ENCODE measurements around the gene CITED4.
A peak's percentile ranks its signal among the peaks of the same experiment; 100 is the strongest.

The CITED4 gene

DNA sequence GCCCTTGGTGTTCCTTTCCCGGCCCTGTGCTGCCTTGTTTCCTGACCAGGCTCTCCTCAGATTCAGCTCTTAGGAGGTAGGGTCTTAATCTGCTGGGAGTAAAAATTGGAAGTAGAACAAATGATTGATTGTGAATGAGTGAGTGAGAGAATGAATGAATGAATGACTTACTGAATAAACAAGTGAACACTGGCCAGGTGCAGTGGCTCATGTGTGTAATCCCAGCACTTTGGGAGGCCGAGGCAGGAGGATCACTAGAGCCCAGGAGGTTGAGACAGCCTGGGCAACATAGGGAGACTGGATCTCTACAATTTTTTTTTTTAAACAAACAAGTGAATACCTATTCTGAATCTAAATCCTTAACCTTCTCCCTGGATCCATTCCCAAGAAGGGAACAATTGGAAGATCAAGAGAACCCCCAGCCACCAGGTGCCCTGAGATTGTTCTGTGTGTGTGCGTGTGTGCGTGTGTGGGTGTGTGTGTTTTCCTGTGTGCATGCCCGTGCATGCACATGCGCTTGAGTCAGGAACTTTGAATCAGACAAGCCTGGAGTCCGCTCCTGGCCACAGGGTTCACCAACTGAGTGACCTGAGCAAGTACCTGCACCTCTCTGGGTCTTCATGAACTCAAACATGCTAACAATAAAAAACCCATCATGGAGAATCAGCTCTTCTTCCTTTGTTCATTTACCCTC, 24.3 kb upstream of the CITED4 start:
- DNase-seq (ENCODE audit: low spot score), result no peak

DNA sequence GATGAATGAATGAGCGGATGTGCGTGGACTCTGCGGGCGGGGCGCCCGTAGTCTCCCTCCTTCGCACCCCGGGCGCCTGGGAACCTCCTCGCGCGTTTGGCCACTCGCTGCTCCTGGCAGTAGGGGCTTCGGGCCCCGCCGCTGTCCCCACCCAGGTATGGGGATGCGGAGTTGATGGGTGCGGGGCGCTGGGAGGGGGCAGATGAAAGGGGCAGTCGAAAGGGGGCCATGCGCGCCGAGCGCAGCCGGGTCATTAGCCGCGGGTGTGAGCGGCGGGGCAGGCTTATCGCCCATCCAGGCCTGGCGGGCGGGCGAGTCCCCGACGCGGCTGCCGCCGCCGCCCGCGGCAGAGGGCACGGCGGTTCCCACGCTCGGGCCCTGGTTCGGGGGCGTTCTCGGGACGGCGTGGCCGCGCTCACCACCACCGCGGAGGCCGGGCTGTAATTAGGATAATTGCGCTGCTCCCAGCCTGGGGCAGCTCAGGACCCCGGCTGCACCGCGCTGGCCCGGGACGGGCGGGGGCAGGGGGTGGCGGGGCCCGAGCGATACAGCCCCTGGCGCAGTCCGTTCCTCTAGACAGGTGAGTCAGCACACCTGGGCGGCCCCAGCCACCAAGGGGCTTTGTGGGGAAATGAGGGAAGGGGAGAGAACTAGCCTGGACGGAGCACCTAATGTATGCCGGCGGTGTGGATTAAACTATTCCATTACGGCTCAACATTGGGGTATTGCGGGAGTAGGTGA, 22.1 kb upstream of the CITED4 start:
- DNase-seq (ENCODE audit: low spot score), result no peak

DNA sequence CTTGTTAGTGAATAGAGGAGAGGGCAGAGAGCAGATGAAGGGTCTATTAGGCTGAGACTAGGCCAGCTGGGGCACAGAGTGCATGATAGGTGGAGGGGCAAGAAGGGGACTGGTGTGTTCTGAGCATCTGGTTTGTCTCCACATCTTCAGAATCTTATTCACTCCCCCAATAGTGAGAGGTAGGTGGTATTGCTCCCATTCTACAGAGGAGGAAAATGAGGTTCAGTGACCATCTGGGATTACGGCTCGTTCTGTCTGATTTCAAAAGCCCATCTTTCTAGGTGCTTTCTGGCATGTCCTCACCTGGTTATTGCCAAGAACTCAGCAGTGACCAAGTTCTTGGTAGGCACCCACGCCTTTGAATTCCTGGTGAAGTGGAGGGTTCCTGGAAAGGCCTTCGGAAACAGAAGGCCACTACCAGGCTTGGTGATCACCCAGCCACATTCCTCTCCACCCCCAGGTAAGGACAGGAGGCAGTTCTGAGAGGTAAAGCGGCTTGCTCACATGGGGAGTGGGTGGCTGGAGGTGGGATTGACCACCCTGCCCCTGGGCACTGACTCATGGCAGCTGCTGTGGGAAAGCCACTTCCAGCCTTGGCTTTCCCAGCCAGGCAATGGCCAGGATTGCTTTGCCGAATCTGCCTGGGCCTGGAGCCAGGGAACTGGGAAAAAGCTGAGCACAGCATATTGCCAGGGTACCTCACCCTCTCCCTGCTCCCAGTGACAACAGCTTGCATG, 18.8 kb upstream of the CITED4 start:
- DNase-seq (ENCODE audit: low spot score), result no peak

DNA sequence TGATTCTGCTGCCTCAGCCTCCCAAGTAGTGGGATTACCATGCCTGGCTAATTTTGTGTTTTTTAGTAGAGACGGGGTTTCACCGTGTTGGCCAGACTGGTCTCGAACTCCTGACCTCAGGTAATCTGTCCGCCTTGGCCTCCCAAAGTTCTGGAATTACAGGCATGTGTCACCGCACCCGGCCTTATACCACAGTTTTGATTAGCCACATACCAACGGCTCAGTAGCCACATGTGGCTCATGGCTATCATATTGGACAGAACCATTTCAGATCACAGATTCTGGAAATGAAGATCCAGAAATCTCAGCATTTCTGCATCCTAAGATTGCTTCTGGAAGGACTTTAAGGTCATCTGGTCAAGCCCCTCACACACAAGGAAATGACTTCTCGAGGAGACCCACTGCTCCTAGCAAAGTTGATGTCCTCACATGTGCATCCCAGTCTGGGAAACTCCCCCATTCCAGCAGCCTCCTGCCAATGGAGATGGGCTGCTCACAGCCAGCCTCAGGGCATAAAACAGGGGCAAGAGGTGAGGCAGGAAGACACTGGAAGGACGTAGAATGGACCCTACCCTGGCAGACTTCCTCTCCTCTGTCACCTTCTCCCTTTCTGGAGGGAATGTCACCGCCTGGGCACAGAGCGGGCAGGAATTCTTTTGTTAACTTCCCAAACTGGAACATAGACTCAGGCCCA, 17.5 kb upstream of the CITED4 start:
- DNase-seq (ENCODE audit: low spot score), result no peak

DNA sequence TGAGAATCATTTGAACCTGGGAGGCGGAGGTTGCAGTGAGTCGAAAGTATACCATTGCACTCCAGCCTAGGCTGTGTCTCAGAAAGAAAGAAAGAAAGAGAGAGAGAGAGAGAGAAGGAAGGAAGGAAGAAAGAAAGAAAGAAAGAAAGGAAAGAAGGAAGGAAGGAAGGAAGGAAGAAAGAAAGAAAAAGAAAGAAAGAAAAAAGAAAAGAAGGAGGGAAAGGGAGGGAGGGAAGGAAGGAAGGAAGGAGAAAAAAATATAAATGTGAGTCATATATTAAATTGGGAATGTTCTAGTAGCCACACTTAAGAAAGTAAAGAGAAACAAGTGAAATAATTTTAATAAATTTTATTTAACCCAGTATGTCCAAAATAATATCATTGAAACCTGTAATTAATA, 16.7 kb upstream of the CITED4 start:
- no peak for DNase-seq (ENCODE audit: low spot score)

DNA sequence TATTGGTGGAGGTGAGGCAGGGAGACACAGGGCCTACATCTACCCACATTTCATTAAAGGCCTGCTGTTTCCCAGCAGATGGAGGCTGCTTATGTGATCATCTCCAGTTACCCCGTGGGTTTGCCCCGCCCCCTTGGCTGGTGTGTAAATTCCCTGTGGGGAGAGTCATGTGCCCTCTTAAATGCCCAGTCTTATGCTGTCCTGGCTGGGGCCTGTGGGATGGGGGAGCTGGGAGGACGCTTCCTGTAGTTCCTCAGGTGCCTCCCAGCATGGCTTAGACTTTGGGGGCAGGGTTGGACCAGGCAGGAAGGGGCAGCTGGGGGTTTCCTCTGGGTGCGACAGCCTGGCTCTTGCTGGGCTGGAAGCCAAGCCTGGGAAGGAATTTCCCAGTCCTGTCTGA, 15.5 kb upstream of the CITED4 start:
- no peak for DNase-seq (ENCODE audit: low spot score)

DNA sequence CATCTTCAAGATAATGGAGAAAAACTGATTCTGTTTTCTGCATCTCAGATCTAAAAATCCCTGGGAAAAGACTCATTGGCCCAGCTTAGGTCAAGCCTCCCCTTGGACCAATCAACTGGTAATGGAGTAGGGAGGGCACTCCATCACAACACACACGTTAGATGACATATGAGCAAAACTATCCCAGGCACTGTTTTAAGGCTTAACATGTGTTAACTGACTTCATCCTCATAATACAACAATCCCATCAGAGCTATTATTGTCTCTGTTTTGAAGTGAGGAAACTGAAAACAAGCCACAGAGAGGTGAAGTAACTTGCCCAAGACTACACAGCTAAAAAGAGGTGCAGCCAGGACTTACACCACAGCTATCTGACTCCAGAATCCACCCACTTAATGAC, 14.7 kb upstream of the CITED4 start:
- DNase-seq (ENCODE audit: low spot score), result no peak

DNA sequence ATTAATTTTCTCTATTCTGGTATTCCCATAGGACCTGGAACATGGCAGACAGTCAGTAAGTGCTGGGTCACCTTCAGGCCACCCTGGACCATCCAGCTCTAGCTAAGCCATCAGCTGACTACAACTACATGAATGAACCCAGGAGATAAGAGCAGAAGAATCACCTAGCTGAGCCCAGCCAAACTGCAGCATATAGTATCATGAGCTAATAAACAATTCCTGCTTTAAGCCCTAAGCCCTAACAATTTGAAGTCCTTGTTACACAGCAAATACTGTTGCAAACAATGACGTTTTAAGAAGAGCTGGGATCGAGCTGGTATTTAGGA, 14.2 kb upstream of the CITED4 start:
- DNase-seq (ENCODE audit: low spot score), result no peak

DNA sequence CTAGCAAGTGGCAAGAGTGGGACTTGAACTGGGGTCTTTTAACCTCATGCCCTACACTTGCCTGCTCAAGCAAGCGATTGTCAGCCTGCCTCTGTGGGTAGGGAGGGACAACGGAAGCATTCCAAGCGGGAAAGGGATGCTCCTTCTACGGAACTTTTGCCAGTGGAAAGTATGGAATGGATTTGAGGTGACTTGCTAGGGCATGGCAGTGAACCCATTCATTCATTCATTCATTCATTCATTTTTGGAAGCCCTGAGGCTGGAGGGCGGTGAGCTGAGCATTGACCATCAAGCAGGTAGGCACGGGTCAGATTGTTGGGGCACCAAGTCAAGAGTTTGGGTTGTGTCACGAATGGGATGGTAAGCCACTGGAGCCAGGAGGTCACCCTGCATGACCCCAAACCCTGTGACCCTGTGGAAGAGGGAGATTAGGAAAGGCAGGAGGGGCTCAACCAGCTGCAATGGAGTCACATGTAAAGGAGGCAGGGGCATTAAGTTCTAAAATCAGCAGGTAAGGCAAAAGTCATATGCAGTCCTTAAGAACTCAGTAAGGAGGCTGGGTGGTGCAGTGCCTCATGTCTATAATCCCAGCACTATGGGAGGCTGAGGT, 11.8 kb upstream of the CITED4 start:
- DNase-seq (ENCODE audit: low spot score), result no peak

DNA sequence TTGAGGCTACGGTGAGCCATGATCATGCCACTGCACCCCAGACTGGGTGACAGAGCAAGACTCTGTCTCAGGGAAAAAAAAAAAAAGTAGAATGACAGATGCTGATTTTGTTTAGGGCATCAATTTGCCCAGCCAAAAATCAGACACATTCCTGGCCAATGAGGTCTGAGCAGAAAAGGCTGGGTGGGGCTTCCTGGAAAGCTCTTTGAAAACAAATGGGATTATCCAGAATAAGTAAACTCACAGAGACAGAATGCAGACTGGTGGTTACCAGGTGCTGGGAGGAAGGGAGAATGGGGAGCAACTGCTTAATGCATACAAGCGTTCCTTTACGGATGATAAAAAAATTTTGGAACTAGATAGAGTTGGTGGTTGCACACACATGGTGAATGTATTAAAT, 10.1 kb upstream of the CITED4 start:
- DNase-seq (ENCODE audit: low spot score), result no peak

DNA sequence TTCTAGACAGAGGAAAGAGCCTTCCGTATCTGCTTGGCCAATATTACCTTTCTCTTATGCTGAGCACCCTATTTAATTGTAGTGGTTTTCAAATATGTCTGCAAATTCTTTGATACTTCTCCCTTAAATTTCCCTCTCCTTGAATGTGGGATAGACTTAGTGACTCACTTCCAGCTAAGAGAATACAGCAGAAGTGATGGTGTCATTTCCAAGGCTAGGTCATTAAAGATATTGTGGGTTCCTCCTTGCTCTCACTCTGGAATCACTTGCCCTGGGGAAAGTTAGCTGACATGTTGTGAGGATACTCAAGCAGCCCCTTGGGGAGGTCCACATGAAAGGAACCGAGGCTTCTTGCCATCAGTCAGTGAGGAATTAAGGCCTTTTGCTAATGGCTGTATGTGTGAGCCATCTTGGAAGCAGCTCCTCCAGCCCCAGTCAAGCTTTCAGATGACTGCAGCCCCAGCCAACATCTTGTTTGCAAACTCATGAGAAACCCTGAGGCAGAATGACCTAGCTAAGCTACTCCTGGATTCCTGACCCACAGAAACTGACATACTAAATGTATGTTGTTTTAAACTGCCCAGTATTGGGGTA, 8.1 kb upstream of the CITED4 start:
- no peak for DNase-seq (ENCODE audit: low spot score)

DNA sequence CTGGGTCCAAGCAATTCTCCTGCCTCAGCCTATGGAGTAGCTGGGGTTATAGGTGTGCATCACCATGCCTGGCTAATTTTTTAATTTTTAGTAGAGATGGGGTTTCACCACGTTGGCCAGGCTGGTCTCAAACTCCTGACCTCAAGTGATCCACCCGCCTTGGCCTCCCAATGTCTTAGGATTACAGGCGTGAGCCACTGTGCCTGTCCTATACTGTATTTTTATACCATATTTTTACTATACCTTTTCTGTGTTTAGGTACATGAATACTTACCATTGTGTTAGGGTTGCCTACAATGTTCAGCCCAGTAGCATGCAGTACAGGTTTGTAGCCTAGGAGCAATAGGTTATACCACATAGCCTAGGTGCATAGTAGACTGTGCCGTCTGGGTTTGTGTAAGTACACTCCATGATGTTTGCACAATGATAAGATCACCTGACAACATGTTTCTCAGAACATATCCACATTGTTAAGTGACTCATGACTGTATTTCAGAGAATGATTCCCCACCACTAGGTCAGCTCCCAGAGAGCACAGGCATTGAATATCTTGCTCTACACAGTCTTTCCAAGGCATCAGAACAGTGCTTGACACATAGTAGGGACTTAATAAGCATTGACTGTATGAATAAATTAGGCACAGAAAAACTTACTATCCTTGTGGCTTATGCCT, 6.0 kb upstream of the CITED4 start:
- DNase-seq (ENCODE audit: low spot score), result peak; percentile 41

DNA sequence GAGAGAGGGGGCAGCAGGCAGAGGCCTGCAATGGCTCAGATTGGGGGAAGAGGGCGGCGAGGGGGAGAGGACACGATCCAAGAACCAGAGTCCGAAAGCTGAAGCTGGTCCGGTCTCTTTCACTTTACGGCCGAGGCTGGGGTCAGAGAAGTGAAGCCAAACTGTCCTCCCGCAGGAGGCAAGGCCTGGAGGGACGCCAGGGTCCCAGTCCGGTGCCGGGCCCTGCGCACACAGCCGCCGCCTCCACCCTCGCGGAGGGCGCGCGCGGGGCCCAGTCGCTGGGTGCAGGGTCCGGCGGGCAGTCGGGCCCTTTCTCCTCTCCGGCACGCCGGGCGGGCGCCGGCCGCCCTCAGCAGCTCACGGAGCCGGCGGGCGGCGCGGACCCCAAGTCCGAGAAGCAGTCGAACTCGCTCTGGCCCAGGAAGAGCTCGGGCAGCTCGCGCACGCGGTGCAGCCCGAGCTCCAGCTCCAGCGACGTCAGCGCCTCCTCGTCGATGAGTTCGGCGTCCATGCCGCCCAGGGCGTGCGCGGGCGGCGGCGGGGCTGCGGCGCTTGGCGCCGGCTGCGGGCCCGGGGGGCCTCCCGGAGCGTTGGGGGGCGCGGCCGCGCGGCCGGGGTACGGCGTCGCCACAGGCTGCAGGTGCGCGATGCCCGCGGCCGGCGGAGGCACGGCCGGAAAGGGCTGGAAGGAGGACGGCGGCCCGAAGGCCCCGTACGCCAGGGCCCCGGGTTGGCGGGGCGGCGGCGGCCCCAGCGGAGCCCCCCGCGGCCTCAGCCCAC, 749 bp downstream of the CITED4 start:
- DNase-seq (ENCODE audit: low spot score), result no peak

DNA sequence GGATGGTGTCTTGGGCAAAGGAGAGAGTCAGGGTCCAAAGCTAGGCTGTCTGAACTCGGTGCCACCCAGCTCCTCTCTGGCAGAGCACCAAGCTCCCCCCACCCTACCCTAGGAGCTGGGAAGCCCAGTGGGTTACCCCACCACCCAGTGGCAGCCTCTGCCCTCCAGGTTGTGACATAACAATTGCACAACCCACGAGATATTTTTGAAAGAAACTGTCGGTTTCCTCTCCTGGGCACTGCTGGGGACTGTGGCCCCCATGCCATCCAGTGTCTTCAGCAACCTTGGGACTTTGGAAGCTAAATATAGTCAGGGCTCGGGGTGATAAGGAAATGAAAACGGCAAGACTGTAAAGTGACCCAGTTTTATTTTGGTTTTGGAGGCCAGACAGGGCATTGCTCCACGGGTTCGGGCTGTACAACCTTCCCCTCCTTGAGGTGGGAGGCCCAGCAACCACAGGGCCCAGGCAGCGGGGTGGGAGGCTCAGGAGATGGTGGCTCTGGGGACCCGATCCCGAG, 1.4 kb downstream of the CITED4 start:
- DNase-seq (ENCODE audit: low spot score), result no peak

DNA sequence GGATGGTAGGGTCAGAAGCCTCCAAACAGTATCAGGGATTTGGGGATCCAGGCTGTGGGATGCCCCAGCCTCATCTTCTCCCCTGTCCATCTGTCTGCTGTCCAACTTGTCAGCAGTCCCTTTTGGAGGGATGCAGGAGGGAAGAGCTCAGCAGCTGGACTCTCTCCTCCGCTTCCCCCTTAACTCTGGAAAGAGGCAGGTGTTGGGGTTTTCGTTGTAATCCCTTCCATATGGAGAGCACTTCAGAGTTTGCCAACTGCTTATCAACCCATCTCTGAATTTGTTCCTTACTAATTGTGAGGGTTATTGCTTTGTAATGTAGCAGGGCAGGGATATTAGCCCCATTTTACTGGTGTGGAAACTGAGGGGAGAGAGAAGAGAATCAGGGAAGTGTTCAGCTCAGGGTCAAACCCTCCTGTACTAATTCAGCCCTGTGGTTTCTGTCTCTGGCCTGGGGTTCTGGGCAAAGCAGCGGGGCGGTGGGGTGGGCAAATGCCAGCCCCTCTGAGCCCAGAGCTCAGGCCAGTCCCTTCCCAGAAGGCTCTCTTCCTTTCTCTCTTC, 3.2 kb downstream of the CITED4 start:
- no peak for DNase-seq (ENCODE audit: low spot score)

DNA sequence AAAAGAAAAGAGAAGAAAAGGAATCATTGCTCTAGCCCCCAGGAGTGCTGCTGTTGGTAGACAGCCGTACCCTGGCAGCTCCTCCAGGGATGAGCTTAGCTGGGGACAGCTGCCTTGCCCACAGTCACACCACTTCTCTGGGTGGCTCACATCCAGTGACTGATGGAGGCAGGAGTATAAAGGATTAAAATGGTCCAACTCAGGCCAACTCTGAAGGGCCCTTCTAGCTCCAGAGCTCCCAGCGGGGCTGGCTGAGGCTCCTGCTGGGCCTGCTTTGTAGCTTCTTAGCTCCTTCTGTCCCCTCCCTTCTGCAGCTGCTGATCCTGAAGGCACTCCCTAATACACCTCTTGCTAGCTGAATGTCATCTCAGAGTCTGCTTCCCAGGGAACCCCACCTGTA, 4.4 kb downstream of the CITED4 start:
- no peak for DNase-seq (ENCODE audit: low spot score)

DNA sequence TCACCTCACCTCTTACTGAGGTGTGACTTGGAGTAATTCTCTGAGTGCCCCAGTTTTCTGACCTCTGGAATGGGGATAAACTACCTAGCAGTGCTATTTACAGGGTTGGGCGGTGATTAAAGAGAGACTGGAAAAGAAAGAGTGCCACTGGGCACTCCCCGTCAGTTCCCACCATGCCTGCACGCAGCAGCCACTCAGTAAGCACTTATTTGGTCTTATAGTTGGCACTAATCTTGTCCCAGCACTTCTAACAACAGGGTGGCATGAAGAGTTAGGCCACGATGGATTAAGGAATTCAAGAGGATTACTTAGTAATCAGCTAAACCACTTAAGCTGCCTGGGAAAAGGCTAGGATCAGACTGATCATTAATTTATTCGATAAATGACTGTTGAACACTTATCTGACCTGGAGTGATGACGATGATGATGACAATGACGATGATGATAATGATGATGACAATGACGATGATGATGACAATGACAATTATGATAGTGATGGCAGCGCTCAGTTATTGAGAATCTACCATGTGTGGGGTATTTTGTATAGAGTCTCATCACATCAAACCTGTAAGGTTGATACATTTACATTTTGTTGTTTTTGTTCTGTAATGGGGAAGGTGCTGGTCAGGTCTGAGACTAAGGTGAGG, 5.4 kb downstream of the CITED4 start:
- no peak for DNase-seq (ENCODE audit: low spot score)

DNA sequence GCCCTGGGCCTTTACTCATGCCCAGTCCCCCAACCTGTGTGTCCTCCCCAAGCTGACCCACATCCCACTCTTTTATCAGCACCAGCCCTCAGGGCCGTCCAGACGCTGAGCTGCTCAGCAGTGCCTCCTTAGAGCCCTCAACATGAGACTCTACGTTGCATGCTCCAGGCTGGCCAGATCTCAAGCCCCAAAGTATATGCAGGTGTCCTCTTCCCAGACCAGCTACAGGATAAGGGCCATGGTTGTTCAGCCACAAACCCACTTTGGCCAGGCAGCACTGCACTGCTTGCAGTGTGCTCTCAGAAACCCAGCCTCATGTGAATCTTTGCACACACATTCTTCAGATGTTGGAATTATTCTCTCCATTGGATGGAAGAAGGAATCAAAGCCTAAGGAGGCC, 6.0 kb downstream of the CITED4 start:
- no peak for DNase-seq (ENCODE audit: low spot score)

DNA sequence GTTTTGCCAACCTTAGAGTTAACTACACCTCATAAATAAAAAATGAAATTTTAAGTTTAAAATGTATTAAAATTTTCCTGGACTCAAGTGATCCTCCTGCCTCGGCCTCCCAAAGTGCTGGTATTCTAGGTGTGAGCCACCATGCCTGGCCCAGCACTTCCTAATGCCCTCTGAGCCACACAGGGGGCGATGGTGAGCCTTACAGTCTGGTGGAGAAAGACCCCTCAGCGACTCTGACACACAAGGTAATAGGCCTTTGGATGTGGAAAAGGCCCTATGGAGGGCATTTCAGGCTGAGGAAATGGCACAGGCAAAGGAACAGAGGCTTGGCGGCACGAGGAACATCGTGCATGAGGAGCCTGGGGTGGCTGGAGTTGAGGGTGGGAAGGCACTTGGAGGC, 6.7 kb downstream of the CITED4 start:
- DNase-seq (ENCODE audit: low spot score), result peak; percentile 9

DNA sequence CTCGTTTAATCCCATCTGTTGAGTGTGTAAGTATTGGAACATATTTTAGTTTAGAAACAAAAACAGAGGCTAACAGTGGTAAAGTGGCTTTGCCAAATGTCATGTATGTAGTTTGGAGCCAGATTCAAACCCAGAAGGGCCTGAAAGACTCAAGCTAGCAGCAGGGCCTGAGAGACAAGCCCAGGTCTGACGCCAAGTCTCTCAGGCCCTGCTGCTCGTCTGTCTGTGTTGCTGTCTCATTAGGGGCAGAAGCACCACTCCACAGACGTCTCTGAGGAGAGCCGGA, 8.3 kb downstream of the CITED4 start:
- DNase-seq (ENCODE audit: low spot score), result no peak
